Epithelial cell of prostate (primary cell): ENCODE measurements around the gene ZNF460.
A peak's percentile ranks its signal among the peaks of the same experiment; 100 is the strongest.
"Not testable (repeated sequence)": the region's sequence is repeated elsewhere in the genome, so short reads cannot be mapped to it uniquely, and the experiment has no call there.

ENCODE experiments used
- DNase-seq: peaks from one replicate; pipeline ENCODE4 v3.0.0-alpha.2; 2011; ENCODE audit warnings: low read depth, low spot score
- H3K27ac ChIP-seq: fragments of 450-650 bp; 2 replicates; pipeline ENCODE4 v1.5.1; 2017; ENCODE audit warnings: mild to moderate bottlenecking

Gene ZNF460

GRCh38 chr19:57280165-57280961 lies at the start of gene ZNF460:
Gene ZNF460, plus strand, starts transcription at chr19:57280485. Its CDS starts 322 bp downstream, at chr19:57280807.
- peak; percentile 78 for DNase-seq
- H3K27ac ChIP-seq = peak within 1 kb of the TSS; percentile 100

- no peak for DNase-seq
- no peak overlapping the region for H3K27ac ChIP-seq
Observed at GRCh38 chr19:57231686-57232085, 48.6 kb upstream of the ZNF460 start.

- no peak for DNase-seq
Observed at GRCh38 chr19:57233207-57233606, 47.1 kb upstream of the ZNF460 start.

GRCh38 chr19:57239982-57240310 lies 40.3 kb upstream of the ZNF460 start:
- no peak for DNase-seq

More at GRCh38 chr19:57233207-57233606, 47.1 kb upstream of the ZNF460 start:
- H3K27ac ChIP-seq = no peak overlapping the region

GRCh38 chr19:57240311-57241090 lies 39.8 kb upstream of the ZNF460 start, which contains the start of gene ZNF805:
Gene ZNF805, plus strand, starts transcription at chr19:57240632. Its CDS starts 260 bp downstream, at chr19:57240892.
- H3K27ac ChIP-seq = peak within 1 kb of the TSS; percentile 83
- DNase-seq = peak; percentile 59

More at GRCh38 chr19:57239982-57240310, 40.3 kb upstream of the ZNF460 start:
- H3K27ac ChIP-seq = peak overlapping the region; percentile 83

- peak overlapping the region; percentile 83 for H3K27ac ChIP-seq
- no peak for DNase-seq
Observed at GRCh38 chr19:57241176-57241575, 39.1 kb upstream of the ZNF460 start.

GRCh38 chr19:57242821-57243220 lies 37.5 kb upstream of the ZNF460 start:
- DNase-seq = no peak
- H3K27ac ChIP-seq = no peak overlapping the region

GRCh38 chr19:57244513-57244912 lies 35.8 kb upstream of the ZNF460 start:
- H3K27ac ChIP-seq = no peak overlapping the region
- DNase-seq = no peak

GRCh38 chr19:57245066-57245465 lies 35.2 kb upstream of the ZNF460 start:
- no peak for DNase-seq
- no peak overlapping the region for H3K27ac ChIP-seq

GRCh38 chr19:57245959-57246358 lies 34.3 kb upstream of the ZNF460 start:
- no peak for DNase-seq
- H3K27ac ChIP-seq = no peak overlapping the region

GRCh38 chr19:57248646-57249045 lies 31.6 kb upstream of the ZNF460 start:
- no peak for DNase-seq
- no peak overlapping the region for H3K27ac ChIP-seq

GRCh38 chr19:57249329-57249728 lies 31.0 kb upstream of the ZNF460 start:
- H3K27ac ChIP-seq = no peak overlapping the region
- DNase-seq = no peak

GRCh38 chr19:57253767-57254166 lies 26.5 kb upstream of the ZNF460 start:
- H3K27ac ChIP-seq = not testable (repeated sequence)

GRCh38 chr19:57262044-57262443 lies 18.2 kb upstream of the ZNF460 start:
- no peak overlapping the region for H3K27ac ChIP-seq
- DNase-seq = no peak

More at GRCh38 chr19:57253767-57254166, 26.5 kb upstream of the ZNF460 start:
- DNase-seq = not testable (repeated sequence)

- no peak overlapping the region for H3K27ac ChIP-seq
- DNase-seq = no peak
Observed at GRCh38 chr19:57263244-57263741, 17.0 kb upstream of the ZNF460 start.

GRCh38 chr19:57267291-57267690 lies 13.0 kb upstream of the ZNF460 start:
- no peak overlapping the region for H3K27ac ChIP-seq
- DNase-seq = no peak

GRCh38 chr19:57269515-57270250 lies 10.6 kb upstream of the ZNF460 start:
- DNase-seq = peak; percentile 77
- peak overlapping the region; percentile 11 for H3K27ac ChIP-seq

- no peak for DNase-seq
- H3K27ac ChIP-seq = no peak overlapping the region
Observed at GRCh38 chr19:57271280-57271679, 9.0 kb upstream of the ZNF460 start.

GRCh38 chr19:57273014-57273413 lies 7.3 kb upstream of the ZNF460 start:
- H3K27ac ChIP-seq = no peak overlapping the region

GRCh38 chr19:57276430-57276829 lies 3.9 kb upstream of the ZNF460 start:
- H3K27ac ChIP-seq = no peak overlapping the region
- DNase-seq = no peak

More at GRCh38 chr19:57273014-57273413, 7.3 kb upstream of the ZNF460 start:
- DNase-seq = no peak
